Amygdala (tissue), 56 donors: Measurements from ENCODE around the gene GNL2.
"Not testable (repeated sequence)": the region's sequence is repeated elsewhere in the genome, so short reads cannot be mapped to it uniquely, and the experiment has no call there.

Source experiments
- DNase-seq, 56 donors: peaks; one replicate each; lab custom pipeline; 2025; lab: John Stamatoyannopoulos, UW

Gene GNL2

DNA sequence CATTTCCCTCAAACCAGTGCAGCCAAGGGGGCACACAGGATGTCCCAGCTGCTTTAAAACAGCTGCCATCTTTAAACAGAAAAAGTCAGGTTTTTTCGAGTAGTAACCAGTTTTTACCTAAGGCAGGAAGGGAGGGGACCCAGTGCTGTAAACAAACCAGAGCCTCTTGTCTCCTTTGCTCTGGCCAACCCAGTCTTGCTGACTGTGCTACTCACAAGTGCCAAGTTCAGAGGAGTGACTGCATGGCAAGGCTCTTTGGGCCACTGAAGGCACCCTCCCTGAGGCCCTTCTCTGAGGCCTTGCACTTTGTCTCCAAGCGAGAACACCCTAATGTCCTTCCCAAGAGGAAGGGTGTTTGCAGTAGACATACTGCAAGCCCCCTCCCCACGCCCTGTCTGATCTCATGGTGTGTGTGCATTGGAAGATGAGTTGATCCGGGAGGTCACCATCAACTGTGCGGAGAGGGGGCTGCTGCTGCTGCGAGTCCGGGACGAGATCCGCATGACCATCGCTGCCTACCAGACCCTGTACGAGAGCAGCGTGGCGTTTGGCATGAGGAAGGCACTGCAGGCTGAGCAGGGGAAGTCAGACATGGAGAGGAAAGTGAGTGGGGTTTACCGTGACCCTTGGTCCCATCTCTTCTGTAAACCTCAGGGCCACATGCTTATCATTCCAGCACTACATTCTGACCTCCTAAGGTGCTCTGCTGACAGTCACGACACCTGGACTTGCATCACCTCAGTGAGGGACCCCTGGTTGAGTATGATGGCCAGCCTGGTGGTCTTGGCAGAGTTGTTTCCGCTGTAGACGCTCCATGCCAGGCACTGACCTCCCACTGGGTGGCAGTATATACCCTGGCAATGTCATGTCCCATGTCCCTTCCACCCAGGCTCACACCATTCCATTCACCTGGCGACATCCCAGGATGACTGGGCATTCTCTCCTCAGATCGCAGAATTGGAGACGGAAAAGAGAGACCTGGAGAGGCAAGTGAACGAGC, 34.3 kb downstream of the GNL2 start:
- DNase-seq: no peak

DNA sequence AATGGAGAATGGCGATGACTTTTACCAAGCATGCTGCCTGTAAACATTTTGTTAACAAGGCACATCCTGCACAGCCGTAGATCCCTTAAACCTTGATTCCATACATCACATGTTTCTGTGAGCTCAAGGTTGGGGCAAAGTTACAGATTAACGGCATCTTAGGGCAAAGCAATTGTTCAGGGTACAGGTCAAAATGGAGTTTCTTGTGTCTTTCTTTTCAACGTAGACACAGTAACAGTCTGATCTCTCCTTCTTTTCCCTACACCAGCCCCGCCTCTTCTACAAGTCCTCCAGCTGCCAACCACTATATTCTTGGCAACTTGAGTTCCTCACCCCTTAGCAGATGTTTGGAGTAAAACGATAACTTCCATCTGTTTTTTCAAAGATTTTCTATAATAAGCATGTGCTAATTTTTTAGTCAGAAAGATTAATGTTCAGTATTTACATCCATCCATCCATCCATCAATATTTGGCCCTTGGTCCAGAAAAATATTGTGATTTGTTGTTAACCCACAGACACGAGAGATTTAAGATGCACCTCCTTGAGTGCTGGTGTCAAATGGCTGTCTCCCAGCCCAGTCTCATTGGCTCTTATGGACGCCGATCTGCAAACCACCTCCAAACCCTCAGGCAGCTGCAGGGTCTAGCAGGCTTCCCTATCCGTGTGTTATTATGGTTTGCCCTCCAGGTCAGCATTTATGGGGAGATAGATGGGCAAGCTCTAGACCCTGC, 35.2 kb downstream of the GNL2 start:
- no peak for DNase-seq

DNA sequence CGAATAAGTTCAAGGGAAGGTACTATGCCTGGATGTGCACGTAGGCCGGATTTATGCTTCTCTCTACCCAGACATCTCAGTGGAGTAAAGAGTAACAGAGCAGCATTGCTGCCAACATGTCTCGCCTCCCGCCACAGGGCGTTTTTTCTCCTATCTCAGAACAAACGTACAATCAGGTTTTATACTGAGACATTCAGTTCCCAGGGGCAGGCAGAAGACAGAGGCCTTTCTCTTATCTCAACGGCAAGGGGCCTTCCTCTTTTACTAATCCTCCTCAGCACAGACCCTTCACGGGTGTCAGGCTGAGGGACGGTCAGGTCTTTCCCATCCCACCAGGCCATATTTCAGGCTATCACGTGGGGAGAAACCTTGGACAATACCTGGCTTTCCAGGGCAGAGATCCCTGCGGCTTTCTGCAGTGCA, 35.8 kb downstream of the GNL2 start:
- not testable (repeated sequence) for DNase-seq

DNA sequence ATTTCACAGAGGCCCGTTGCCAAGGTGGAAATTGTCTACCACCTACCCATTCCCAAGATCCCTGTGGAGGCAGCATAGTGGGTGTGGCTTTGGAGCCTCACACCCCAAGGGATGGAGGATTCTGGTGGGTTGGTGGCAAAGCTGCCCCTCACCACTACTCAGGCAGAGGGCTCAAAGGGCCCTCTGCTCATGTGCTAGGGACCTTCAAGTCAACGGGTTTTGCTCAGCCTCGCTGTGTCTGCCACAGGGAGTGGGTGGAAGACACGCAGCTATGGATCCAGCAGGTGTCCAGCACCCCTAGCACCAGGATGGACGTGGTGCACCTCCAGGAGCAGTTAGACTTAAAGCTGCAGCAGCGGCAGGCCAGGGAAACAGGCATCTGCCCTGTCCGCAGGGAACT, 36.7 kb downstream of the GNL2 start:
- no peak for DNase-seq

DNA sequence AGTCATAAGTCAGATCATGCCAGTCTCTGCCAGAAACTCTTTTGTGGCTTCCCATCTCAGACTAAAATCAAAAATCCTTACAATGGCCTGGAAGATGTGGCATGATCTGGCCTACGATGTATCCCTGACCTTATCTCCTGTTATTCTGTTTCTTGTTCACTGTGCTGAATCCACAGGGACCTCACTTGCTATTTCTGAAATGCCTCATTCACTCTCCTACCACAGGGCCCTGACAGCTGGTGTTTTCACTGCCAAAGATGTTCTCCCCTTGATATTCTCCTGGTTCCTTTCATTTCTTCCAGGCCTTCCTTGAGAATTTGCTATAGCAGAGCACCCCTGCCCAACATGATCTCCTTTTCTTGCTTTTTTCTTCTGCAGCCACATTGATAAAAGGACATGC, 37.3 kb downstream of the GNL2 start:
- peak in 1 of 56 donors; percentile 4 for DNase-seq

DNA sequence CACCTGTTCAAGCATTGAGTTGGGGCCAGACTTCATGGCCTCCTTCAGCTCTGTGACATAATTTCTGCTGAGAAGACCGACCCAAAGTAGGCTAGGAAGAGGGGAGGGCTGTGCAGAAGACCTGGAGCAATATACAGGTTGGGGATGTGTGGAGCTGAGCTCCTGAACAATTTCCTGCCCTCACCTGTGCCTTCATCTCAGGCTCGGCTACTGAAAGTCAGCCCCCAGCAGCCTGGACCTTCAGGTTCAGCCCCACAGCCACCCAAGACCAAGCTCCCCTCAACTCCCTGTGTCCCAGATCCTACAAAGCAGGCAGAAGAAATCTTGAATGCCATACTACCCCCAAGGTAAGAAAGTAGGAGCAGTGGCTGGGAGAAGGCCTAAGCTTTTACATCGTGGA, 38.3 kb downstream of the GNL2 start:
- DNase-seq: no peak

DNA sequence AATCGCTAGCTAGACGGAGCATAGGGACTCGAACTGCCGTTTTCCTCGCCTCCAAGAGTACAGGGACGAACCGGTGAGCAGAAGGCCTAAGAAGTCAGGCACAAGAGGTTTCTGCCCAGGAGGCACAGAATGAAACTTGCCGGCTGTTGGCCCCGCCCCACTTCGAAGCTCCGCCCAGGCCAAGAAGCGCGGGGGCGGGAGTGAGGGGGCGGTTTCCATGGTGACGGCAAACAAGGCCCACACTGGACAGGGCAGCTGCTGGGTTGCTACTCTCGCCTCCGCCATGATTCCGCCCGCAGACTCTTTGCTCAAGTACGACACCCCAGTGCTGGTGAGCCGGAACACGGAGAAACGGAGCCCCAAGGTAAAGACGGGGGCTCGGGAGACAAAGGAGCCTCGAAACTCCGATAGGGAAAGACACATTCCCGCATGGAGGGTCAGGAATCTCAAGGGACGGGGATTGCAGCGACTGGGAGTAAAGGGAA, 39.0 kb downstream of the GNL2 start, which contains the start of gene DNALI1:
Gene DNALI1, plus strand, starts transcription at position 229 of the 485 bp plus-strand sequence. Its CDS starts 55 bp downstream, at position 284.
- peak in 55 of 56 donors; percentile 14 to 89 (median 69) for DNase-seq

DNA sequence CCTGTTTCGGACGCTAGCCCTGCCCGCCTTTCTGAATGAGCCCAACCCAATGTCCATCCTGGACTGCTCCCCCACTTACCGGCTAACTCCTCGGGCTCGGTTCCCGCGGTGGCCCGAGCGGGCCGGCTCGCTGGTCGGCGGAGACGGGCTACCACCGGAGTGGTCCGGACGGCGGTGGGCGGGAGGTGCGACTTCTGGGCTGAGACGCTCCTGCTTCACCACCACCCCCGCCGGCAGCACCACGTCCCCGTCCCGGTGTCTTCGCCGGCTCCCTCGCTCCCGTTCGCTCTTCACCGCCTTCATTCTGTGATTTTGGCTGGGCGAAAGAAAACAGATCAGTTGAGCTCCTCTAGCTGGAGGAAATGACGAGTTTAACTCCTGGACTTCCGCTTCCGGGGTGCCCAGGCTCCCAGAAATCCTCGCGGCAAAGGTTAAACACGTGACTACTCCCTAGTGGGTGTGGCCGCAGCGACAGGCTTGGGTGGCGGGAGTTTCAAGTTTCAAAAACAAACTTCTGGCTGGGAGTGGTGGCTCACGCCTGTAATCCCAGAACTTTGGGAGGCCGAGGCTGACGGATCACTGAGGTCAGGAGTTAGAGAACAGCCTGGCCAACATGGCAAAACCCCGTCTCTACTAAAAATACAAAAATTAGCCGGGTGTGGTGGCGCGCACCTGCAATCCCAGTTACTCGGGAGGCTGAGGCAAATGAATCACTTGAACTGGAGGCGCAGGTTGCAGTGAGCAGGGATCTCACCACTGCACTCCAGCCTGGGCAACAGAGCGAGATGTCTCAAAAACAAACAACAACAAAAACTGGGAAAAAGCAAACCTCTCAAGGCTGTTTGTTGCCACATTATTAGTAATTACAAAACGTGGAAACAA, 41.6 kb downstream of the GNL2 start, which contains the start of gene SNIP1:
Gene SNIP1, minus strand, starts transcription at position 367 of the 882 bp plus-strand sequence. Its CDS starts 64 bp downstream, at position 303.
- peak; percentile 56 to 99 (median 92) for DNase-seq

DNA sequence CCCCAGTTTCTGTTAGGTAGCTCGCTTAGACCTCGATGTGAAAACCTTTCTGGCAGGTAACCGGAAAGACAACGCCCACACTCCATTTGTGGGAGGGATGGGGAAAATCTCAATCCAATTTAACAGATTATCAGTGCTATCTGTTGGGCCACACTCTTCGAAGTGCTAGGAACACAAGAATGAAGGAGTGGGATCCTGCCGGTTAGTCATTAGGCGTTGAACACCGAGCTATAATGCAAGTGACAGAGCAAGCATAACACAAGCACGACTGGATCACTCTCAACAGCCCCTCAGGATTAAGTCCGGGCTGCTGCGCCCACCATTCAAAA, 42.2 kb downstream of the GNL2 start:
- DNase-seq: no peak

DNA sequence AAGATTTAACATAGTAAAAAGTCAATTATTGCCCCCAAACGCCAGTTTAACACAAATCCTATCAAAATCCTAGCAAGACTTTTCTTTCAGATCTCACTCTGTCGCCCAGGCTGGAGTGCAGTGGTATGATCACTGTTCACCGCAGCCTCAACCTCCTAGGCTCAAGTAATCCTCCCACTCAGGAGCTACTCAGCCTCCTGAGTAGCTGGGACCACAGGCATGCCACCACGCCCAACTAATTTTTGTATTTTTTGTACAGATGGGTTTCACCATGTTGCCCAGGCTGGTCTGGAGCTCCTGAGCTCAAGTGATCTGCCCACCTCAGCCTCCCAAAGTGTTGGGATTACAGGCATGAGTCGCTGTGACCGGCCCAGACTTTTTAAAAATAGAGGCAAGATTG, 46.4 kb downstream of the GNL2 start:
- no peak for DNase-seq

DNA sequence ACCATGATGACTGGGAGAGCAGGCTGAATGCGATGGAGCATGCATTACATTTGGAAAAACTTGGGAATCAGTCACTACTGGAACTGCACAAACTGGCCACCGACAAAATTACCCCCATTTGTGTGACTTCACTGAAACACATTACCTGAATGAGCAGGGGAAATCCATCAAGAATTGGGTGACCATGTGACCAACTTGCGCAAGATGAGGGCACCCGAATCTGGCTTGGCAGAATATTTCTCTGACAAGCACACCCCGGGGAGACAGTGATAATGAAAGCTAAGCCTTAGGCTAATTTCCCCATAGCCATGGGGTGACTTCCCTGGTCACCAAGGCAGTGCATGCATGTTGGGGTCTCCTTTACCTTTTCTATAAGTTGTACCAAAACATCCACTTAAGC, 50.7 kb downstream of the GNL2 start:
- DNase-seq: no peak

DNA sequence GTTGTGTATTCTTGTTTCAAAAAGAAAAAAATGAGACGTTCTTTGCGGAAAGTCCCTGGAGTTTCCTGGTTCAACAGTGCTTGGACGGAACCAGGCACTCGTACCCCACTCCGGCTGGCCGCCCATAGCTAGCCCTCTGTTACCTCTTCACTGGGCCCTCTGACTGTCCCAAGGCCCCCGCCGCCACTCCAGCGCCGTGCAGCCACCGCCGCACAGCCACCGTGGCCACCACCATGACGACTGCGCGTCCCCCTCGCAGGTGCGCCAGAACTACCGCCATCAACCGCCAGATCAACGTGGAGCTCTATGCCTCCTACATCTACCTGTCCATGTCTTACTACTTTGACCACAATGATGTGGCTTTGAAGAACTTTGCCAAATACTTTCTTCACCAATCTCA, 51.2 kb downstream of the GNL2 start:
- DNase-seq: no peak

DNA sequence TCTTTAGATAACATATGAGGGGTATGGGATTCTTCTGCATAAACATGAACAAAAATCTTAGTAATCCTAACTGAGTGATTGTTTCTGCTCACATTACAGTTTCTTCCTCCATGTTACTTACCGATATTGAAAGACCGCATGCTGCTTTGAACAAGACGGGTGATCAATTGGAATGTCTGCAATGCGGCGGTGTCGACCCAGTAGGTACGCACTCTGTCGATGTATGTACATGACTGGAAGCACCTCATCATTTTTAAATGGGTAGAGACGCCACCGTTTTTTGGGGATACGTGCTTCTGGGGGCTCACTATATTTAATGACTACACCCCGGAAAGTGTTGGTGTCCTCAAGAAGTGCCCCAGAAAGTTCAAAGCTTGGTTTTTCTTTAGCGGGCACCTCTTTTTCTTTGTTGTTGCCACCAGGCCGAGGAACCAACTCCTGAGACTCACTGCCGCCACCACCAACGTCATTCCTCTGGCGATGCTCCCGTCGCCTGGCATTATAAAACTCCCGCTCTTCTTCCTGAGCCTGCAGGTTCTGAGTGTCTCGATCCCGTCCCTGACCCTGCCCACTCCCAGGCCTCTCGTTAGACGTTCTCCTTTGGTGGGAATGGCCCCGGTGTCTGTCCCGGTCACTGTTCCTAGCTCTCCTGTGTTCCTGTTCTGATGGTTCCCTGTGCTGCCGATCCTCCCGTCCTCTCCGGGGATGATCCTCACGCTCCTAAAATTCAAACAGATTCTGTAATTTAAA, 55.5 kb downstream of the GNL2 start:
- no peak for DNase-seq

DNA sequence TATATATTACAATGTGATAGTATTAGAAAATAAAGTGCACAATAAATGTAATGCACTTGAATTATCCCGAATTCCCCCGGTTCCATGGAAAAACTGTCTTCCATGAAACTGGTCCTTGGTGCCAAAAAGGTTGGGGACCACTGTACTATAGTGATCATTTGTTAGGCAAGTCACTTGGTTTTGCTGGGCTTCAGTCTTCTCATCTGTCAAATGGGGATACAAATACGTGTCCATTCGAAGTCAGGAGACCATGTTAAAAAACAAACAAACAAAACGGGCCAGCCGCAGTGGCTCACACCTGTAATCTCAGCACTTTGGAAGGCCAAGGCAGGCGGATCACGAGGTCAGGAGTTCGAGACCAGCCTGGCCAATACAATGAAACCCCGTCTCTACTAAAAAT, 56.6 kb downstream of the GNL2 start:
- DNase-seq: not testable (repeated sequence)

DNA sequence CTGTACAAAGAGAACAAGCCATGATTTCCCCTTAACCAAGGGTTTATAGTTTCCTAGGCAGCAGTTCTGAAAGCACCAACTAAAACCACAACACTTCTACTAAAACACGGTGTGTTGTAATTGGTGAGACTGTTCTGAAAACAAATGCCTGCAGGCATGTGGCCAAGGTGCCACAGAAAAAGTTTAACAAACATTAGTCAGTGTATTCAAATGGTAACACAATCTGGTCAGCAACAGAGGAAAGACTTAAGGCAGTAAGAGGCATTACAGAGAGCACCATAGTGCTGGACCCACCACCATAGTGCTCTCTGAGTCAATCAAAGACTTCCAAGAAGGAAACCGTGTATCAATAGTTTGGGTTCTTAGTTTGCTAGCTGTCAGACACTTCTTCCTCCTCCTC, 58.4 kb downstream of the GNL2 start:
- DNase-seq: no peak

DNA sequence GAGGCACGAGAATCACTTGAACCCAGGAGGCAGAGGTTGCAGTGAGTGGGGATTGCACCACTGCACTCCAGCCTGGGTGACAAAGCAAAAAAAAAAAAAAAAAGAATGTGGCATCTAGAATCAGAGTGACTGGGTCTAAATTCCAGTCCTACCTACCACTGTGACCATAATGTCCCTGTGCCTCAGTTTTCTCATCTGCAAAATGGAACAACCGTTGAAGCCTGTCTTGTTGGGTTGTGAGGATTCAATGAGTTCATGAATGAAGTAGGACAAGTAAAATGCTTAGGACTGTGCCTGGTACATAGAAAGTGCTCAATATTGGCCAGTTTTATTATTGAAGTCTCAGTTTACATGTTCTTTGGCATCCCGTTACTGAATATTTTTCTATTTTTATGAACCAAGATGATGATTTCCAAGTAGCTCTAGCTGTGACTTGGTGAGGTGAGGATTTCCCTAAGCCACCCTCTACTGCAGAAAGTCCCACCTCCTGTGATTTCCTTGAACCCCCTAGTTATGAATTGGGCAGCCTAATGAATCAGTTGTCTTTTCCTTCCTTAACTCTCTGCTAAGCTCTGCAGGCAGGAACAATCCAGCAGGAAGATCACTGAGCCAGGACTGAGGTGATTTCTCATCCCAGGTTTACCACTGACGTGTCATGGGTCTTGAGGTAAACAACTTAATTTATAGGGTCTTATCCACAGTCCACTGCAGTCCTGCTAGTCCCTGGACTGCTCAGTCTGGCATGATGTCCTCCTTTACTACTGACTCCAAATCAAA, 62.2 kb downstream of the GNL2 start:
- DNase-seq: no peak

DNA sequence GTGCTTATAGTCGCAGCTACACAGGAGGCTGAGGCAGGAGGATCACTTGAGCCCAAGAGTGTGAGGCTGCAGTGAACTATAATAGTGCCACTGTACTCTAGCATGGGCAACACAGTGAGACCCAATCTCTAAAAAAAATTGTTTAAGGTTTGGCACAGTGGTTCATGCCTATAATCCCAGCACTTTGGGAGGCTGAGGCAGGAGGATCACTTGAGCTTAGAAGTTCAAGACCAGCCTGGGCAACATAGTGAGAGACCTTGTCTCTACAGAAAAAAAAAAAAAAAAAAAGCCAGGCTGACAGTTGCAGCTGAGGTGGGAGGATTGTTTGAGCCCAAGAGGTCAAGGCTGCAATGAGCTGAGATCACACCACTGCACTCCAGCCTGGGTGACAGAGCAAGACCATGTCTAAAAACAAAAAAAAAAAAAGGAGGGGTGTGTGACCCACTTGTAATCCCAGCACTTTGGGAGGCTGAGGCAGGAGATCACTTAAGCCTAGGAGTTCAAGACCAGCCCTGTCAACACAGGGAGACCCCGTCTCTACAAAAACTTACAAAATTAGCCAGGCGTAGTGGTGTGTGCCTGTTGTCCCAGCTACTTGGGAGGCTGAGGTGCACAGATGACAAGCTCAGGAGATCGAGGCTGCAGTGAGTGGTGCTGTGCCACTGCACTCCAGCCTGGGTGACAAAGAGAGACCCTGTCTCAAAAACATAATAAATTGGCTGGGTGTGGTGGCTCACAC, 63.1 kb downstream of the GNL2 start:
- DNase-seq: not testable (repeated sequence)

DNA sequence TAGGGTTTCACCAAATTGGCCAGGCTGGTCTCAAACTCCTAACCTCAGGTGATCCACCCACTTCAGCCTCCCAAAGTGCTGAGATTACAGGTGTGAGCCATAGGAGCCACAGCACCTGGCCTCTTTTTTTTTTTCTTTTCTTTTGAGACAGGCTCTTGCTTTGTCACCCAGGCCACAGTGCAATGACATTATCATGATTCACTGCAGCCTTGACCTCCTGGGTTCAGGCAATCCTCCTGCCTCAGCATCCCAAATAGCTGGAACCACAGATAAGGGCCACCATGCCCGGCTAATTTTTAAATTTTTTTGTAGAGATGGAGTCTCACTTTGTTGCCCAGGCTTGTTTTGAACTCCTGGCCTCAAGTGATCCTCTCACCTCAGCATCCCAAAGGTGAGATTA, 65.8 kb downstream of the GNL2 start:
- DNase-seq: not testable (repeated sequence)
